K562 (cell line): ENCODE data around the gene CTDSP2. TPM values are rescaled to one million over a fixed set of nuclear protein-coding genes. Genes with fewer than 3 reads are reported as not detected.

ENCODE experiments used
- CCNT2 ChIP-seq: IDR thresholded peaks from 2 replicates; pipeline ENCODE4 v1.6.1; 2011; ENCODE audit warnings: borderline replicate concordance, low read depth, mild to moderate bottlenecking, moderate library complexity, mixed read lengths, low read length; ENCODE audit not compliant: insufficient read length; ENCODE audit errors: extremely low read depth
- KLF1 ChIP-seq: fragments of 450-650 bp; IDR thresholded peaks from 2 replicates; pipeline ENCODE4 v1.6.1; 2016; ENCODE audit warnings: missing genetic modification characterization, missing compliant biosample characterization
- RCOR1 ChIP-seq, 2 experiments: IDR thresholded peaks; 2 replicates each; pipeline ENCODE4 v1.6.1; 2012; ENCODE audit warnings: low read depth in 2 of 2, low read length in 2 of 2, borderline replicate concordance in 1 of 2, improper control_type of control experiment in 1 of 2
- SIN3A ChIP-seq, 2 experiments: fragments of 150-350 bp in 1 of 2; IDR thresholded peaks; 2 replicates each; pipeline ENCODE4 v1.6.1; 2011 to 2016; ENCODE audit warnings: borderline replicate concordance in 2 of 2, low read depth in 2 of 2, low read length in 2 of 2, mild to moderate bottlenecking in 2 of 2, moderate library complexity in 2 of 2; ENCODE audit not compliant: control insufficient read depth in 1 of 2
- ZNF76 ChIP-seq: fragments of 250-450 bp; sonication (Bioruptor Pico); IDR thresholded peaks from 2 replicates; pipeline ENCODE4 v1.4.0; 2020; ENCODE audit warnings: mild to moderate bottlenecking, moderate library complexity, borderline replicate concordance
- polyA plus RNA-seq, 8 experiments: library from polyadenylated mRNA; depleted of rRNA in 4 of 8; stranded (reverse) in 5 of 8; unstranded in 3 of 8; fragments of >200 nt; fragmentation: Nextera tagmentation in 2 of 8; fragmentation: Illumina TruSeq in 1 of 8; extraction: Ambion mirVana in 2 of 8; extraction: Trizol in 1 of 8; gene quantifications; 2 replicates each; pipeline versions ENCODE4 v1.2.1 to v1.2.3, GENCODE V29; 2011 to 2014; ENCODE audit warnings: inconsistent platforms in 1 of 8, missing spikeins in 1 of 8
- total RNA-seq, 7 experiments: library from RNA; depleted of rRNA in 6 of 7; stranded (reverse); fragments of >200 nt in 6 of 7; fragmentation: Illumina TruSeq in 2 of 7; extraction: Trizol in 2 of 7; gene quantifications; 2 replicates each; pipeline versions ENCODE4 v1.2.1 to v1.2.3, GENCODE V29; 2011 to 2021; ENCODE audit warnings: low replicate concordance in 1 of 7
- TF ChIP-seq, protein P1 (sequence below): fragments of 450-650 bp; IDR thresholded peaks from 2 replicates; pipeline ENCODE4 v1.6.1; 2016; ENCODE audit warnings: mild to moderate bottlenecking, moderate library complexity
- TF ChIP-seq, protein P2 (sequence below), 2 experiments: IDR thresholded peaks; 2 replicates each; pipeline ENCODE4 v1.6.1; 2012; ENCODE audit warnings: improper control_type of control experiment in 2 of 2, low read depth in 2 of 2, low read length in 2 of 2, borderline replicate concordance in 1 of 2
- TF ChIP-seq, protein P3 (sequence below): fragments of 450-650 bp; IDR thresholded peaks from 2 replicates; pipeline ENCODE4 v1.6.1; 2017; ENCODE audit warnings: antibody characterized with exemption

The CTDSP2 gene
- total and polyA plus RNA-seq, 9 of the 15 experiments (the other 6 are each of a cell fraction or from before 2014, with no cell fraction given): 20.4 to 108 (median 47.7) TPM

DNA sequence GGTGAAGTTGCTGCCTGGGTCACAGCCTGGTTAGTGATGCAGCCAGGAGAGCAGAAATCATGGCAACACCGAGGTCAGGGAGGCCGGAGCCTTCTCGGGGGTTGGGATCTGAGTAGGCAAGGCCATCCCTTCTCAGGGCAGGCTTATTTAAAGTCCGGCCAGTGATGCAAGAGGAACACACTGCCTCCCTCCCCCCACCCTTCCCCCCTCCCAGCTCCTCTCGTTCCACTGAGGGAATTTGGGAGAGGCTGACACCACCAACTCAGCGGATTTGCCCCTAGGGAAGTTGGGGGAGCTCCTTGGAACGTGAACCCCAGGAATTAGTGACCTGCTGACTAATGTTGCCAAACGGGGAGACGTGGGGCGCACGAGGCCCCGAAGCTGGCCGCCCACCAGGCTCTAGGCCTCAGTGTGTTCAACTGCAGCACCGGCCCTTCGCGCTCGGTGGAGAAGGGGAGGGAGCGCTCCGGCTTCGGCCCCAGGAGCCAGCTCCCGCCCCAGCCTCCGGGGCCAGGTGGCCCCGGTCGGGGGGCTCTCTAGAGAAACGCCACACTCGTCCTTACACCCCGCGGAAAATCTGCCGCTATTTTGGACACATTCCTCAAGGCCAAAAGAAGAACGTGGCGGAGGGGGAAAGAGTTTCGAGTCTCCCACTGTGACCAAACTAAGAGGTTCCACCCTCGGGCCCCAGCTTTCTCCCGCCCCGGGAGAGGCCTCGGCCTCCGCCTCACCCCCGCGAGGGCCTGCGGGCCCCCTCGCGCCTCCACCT, 1.6 kb downstream of the CTDSP2 start (continued):
- TF ChIP-seq, protein P1, sequence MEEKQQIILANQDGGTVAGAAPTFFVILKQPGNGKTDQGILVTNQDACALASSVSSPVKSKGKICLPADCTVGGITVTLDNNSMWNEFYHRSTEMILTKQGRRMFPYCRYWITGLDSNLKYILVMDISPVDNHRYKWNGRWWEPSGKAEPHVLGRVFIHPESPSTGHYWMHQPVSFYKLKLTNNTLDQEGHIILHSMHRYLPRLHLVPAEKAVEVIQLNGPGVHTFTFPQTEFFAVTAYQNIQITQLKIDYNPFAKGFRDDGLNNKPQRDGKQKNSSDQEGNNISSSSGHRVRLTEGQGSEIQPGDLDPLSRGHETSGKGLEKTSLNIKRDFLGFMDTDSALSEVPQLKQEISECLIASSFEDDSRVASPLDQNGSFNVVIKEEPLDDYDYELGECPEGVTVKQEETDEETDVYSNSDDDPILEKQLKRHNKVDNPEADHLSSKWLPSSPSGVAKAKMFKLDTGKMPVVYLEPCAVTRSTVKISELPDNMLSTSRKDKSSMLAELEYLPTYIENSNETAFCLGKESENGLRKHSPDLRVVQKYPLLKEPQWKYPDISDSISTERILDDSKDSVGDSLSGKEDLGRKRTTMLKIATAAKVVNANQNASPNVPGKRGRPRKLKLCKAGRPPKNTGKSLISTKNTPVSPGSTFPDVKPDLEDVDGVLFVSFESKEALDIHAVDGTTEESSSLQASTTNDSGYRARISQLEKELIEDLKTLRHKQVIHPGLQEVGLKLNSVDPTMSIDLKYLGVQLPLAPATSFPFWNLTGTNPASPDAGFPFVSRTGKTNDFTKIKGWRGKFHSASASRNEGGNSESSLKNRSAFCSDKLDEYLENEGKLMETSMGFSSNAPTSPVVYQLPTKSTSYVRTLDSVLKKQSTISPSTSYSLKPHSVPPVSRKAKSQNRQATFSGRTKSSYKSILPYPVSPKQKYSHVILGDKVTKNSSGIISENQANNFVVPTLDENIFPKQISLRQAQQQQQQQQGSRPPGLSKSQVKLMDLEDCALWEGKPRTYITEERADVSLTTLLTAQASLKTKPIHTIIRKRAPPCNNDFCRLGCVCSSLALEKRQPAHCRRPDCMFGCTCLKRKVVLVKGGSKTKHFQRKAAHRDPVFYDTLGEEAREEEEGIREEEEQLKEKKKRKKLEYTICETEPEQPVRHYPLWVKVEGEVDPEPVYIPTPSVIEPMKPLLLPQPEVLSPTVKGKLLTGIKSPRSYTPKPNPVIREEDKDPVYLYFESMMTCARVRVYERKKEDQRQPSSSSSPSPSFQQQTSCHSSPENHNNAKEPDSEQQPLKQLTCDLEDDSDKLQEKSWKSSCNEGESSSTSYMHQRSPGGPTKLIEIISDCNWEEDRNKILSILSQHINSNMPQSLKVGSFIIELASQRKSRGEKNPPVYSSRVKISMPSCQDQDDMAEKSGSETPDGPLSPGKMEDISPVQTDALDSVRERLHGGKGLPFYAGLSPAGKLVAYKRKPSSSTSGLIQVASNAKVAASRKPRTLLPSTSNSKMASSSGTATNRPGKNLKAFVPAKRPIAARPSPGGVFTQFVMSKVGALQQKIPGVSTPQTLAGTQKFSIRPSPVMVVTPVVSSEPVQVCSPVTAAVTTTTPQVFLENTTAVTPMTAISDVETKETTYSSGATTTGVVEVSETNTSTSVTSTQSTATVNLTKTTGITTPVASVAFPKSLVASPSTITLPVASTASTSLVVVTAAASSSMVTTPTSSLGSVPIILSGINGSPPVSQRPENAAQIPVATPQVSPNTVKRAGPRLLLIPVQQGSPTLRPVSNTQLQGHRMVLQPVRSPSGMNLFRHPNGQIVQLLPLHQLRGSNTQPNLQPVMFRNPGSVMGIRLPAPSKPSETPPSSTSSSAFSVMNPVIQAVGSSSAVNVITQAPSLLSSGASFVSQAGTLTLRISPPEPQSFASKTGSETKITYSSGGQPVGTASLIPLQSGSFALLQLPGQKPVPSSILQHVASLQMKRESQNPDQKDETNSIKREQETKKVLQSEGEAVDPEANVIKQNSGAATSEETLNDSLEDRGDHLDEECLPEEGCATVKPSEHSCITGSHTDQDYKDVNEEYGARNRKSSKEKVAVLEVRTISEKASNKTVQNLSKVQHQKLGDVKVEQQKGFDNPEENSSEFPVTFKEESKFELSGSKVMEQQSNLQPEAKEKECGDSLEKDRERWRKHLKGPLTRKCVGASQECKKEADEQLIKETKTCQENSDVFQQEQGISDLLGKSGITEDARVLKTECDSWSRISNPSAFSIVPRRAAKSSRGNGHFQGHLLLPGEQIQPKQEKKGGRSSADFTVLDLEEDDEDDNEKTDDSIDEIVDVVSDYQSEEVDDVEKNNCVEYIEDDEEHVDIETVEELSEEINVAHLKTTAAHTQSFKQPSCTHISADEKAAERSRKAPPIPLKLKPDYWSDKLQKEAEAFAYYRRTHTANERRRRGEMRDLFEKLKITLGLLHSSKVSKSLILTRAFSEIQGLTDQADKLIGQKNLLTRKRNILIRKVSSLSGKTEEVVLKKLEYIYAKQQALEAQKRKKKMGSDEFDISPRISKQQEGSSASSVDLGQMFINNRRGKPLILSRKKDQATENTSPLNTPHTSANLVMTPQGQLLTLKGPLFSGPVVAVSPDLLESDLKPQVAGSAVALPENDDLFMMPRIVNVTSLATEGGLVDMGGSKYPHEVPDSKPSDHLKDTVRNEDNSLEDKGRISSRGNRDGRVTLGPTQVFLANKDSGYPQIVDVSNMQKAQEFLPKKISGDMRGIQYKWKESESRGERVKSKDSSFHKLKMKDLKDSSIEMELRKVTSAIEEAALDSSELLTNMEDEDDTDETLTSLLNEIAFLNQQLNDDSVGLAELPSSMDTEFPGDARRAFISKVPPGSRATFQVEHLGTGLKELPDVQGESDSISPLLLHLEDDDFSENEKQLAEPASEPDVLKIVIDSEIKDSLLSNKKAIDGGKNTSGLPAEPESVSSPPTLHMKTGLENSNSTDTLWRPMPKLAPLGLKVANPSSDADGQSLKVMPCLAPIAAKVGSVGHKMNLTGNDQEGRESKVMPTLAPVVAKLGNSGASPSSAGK: peak; percentile 44
- TF ChIP-seq, protein P2, sequence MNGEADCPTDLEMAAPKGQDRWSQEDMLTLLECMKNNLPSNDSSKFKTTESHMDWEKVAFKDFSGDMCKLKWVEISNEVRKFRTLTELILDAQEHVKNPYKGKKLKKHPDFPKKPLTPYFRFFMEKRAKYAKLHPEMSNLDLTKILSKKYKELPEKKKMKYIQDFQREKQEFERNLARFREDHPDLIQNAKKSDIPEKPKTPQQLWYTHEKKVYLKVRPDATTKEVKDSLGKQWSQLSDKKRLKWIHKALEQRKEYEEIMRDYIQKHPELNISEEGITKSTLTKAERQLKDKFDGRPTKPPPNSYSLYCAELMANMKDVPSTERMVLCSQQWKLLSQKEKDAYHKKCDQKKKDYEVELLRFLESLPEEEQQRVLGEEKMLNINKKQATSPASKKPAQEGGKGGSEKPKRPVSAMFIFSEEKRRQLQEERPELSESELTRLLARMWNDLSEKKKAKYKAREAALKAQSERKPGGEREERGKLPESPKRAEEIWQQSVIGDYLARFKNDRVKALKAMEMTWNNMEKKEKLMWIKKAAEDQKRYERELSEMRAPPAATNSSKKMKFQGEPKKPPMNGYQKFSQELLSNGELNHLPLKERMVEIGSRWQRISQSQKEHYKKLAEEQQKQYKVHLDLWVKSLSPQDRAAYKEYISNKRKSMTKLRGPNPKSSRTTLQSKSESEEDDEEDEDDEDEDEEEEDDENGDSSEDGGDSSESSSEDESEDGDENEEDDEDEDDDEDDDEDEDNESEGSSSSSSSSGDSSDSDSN (IDR thresholded peaks at IDR 0.05; ENCODE audit: borderline replicate concordance in 1 of 2, low read depth in 2 of 2, low read length in 2 of 2): 0 out of 4 replicates have a peak, but pooled peaks of 1 of the 2 experiments have one; percentile 24
- TF ChIP-seq KLF1 (no peak), RCOR1 (IDR thresholded peaks at IDR 0.05; ENCODE audit: borderline replicate concordance in 1 of 2, low read depth in 2 of 2, low read length in 2 of 2) (0 out of 4 replicates have a peak, but pooled peaks of 1 of the 2 experiments have one; percentile 16), ZNF76 (CRISPR knock-in tag) (no peak), CCNT2 (peak; percentile 3), SIN3A (IDR thresholded peaks at IDR 0.05; ENCODE audit: borderline replicate concordance in 2 of 2, control insufficient read depth in 1 of 2, low read depth in 2 of 2, low read length in 2 of 2) (peak; percentile 25 to 39; a peak in 1 of 4 replicates)
- TF ChIP-seq, protein P3, sequence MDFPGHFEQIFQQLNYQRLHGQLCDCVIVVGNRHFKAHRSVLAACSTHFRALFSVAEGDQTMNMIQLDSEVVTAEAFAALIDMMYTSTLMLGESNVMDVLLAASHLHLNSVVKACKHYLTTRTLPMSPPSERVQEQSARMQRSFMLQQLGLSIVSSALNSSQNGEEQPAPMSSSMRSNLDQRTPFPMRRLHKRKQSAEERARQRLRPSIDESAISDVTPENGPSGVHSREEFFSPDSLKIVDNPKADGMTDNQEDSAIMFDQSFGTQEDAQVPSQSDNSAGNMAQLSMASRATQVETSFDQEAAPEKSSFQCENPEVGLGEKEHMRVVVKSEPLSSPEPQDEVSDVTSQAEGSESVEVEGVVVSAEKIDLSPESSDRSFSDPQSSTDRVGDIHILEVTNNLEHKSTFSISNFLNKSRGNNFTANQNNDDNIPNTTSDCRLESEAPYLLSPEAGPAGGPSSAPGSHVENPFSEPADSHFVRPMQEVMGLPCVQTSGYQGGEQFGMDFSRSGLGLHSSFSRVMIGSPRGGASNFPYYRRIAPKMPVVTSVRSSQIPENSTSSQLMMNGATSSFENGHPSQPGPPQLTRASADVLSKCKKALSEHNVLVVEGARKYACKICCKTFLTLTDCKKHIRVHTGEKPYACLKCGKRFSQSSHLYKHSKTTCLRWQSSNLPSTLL: no peak
